Thymus (tissue), 11 donors: ENCODE data around the gene C19orf73. TPM values are rescaled to one million over a fixed set of nuclear protein-coding genes. Genes with fewer than 3 reads are reported as not detected.
"Not testable (repeated sequence)": the region's sequence is repeated elsewhere in the genome, so short reads cannot be mapped to it uniquely, and the experiment has no call there.

Experiments
- DNase-seq, 9 donors: peaks; one replicate each; pipeline ENCODE4 v3.0.0-alpha.2; 2013; ENCODE audit warnings: low spot score in 9 of 9, low read depth in 6 of 9, missing footprints in 1 of 9
- H3K27ac ChIP-seq, 2 donors: one replicate each; pipeline ENCODE4 v1.5.1; 2013; ENCODE audit warnings: control low read depth in 1 of 2, low read depth in 1 of 2, low read length in 1 of 2, mild to moderate bottlenecking in 1 of 2, moderate library complexity in 1 of 2
- H3K27me3 ChIP-seq, 2 donors: one replicate each; pipeline ENCODE4 v1.5.1; 2013; ENCODE audit warnings: low read length in 1 of 2; ENCODE audit not compliant: control insufficient read depth in 2 of 2, insufficient read depth in 1 of 2
- H3K36me3 ChIP-seq, 2 donors: one replicate each; pipeline ENCODE4 v1.5.1; 2013; ENCODE audit warnings: low read length in 1 of 2, mild to moderate bottlenecking in 1 of 2, moderate library complexity in 1 of 2; ENCODE audit not compliant: control insufficient read depth in 2 of 2, insufficient read depth in 2 of 2
- H3K4me1 ChIP-seq, 2 donors: one replicate each; pipeline ENCODE4 v1.5.1; 2013; ENCODE audit warnings: low read length in 2 of 2; ENCODE audit not compliant: control insufficient read depth in 2 of 2, insufficient read depth in 2 of 2
- H3K4me3 ChIP-seq, 2 donors: one replicate each; pipeline ENCODE4 v1.5.1; 2013; ENCODE audit warnings: low read length in 2 of 2, control low read depth in 1 of 2, mild to moderate bottlenecking in 1 of 2
- H3K9me3 ChIP-seq, 2 donors: one replicate each; pipeline ENCODE4 v1.5.1; 2013; ENCODE audit warnings: low read length in 1 of 2, mild to moderate bottlenecking in 1 of 2; ENCODE audit not compliant: control insufficient read depth in 2 of 2, insufficient read depth in 1 of 2
- WGBS: extraction: QIAGEN DNeasy Blood & Tissue Kit; methylation state at CpG from one replicate; pipeline ENCODE4 v1.1.7; 2013; 5-methylcytosine and 5-hydroxymethylcytosine counted together
- polyA plus RNA-seq: library from polyadenylated mRNA; stranded (reverse); fragments of 200-250 nt; gene quantifications from one replicate; pipeline ENCODE4 v1.2.3, GENCODE V29; 2013
- total RNA-seq: library from RNA; stranded (reverse); fragments of 120-200 nt; gene quantifications from one replicate; pipeline ENCODE4 v1.2.4, GENCODE V29; 2013
- donor health status: healthy.

The C19orf73 gene
- total and polyA plus RNA-seq, 2 donors: 2.7 to 4.0 TPM

- Histone ChIP-seq H3K4me1 (peaks cover 9 to 24% of the 10 kb centered on the region in 2 donors), H3K27me3 (peaks cover 0 to 4% of the 10 kb centered on the region in 2 donors), H3K4me3 (peak overlapping the region; percentile 77 to 100), H3K9me3 (no peaks in the 10 kb centered on the region), H3K27ac (peak overlapping the region; percentile 82 to 91), H3K36me3 (peaks cover 17 to 27% of the 10 kb centered on the region in 2 donors)
- 78% methylated on average over 26 of the region's 26 CpGs for WGBS
- DNase-seq: no peak
Measured at GRCh38 chr19:49084206-49085019, 34.5 kb downstream of the C19orf73 start.

GRCh38 chr19:49081273-49081672 lies 37.7 kb downstream of the C19orf73 start:
- H3K9me3 ChIP-seq: no peaks in the 10 kb centered on the region
- 90% methylated on average over 1 of the region's 1 CpG for WGBS

GRCh38 chr19:49080392-49080791 lies 38.6 kb downstream of the C19orf73 start:
- H3K36me3 ChIP-seq: no peaks in the 10 kb centered on the region
- 97% methylated on average over 4 of the region's 4 CpGs for WGBS
- no peak overlapping the region for H3K27ac ChIP-seq
- H3K4me1 ChIP-seq: peaks cover 2 to 6% of the 10 kb centered on the region in 2 donors
- H3K27me3 ChIP-seq: peaks cover 0 to 4% of the 10 kb centered on the region in 2 donors
- no peak for DNase-seq
- no peaks in the 10 kb centered on the region for H3K9me3 ChIP-seq
- H3K4me3 ChIP-seq: no peak overlapping the region

More at GRCh38 chr19:49081273-49081672, 37.7 kb downstream of the C19orf73 start:
- no peak for DNase-seq
- Histone ChIP-seq H3K4me3 (no peak overlapping the region), H3K27me3 (peaks cover 0 to 4% of the 10 kb centered on the region in 2 donors), H3K4me1 (peaks cover 5 to 9% of the 10 kb centered on the region in 2 donors), H3K36me3 (peaks cover 0 to 3% of the 10 kb centered on the region in 2 donors), H3K27ac (no peak overlapping the region)

- WGBS: 25% methylated on average over 9 of the region's 9 CpGs
- H3K27ac ChIP-seq, DNase-seq, H3K9me3 ChIP-seq, H3K4me3 ChIP-seq, H3K4me1 ChIP-seq, H3K36me3 ChIP-seq: not testable (repeated sequence)
- H3K27me3 ChIP-seq: peaks cover 37 to 50% of the 10 kb centered on the region in 2 donors
Measured at GRCh38 chr19:49074869-49075268, 44.1 kb downstream of the C19orf73 start.

- whole genome bisulfite sequencing: 72% methylated on average over 23 of the region's 23 CpGs
- no peak overlapping the region for H3K27ac ChIP-seq
- H3K9me3 ChIP-seq: peaks cover 0 to 4% of the 10 kb centered on the region in 2 donors
- no peaks in the 10 kb centered on the region for H3K36me3 ChIP-seq
- no peak for DNase-seq
- H3K27me3 ChIP-seq: peaks cover 39 to 61% of the 10 kb centered on the region in 2 donors
- no peaks in the 10 kb centered on the region for H3K4me1 ChIP-seq
- H3K4me3 ChIP-seq: no peak overlapping the region
Measured at GRCh38 chr19:49073514-49074378, 45.2 kb downstream of the C19orf73 start.

- WGBS: 10% methylated on average over 93 of the region's 93 CpGs
- H3K27me3 ChIP-seq: peaks cover 44 to 77% of the 10 kb centered on the region in 2 donors
Measured at GRCh38 chr19:49071860-49072547, 46.9 kb downstream of the C19orf73 start.

GRCh38 chr19:49070416-49070815 lies 48.5 kb downstream of the C19orf73 start:
- H3K4me1 ChIP-seq: no peaks in the 10 kb centered on the region
- 97% methylated on average over 21 of the region's 21 CpGs for WGBS
- DNase-seq: no peak
- peaks cover 52 to 93% of the 10 kb centered on the region in 2 donors for H3K27me3 ChIP-seq
- no peak overlapping the region for H3K27ac ChIP-seq
- H3K36me3 ChIP-seq: no peaks in the 10 kb centered on the region
- H3K4me3 ChIP-seq: no peak overlapping the region
- H3K9me3 ChIP-seq: peaks cover 0 to 4% of the 10 kb centered on the region in 2 donors

More at GRCh38 chr19:49071860-49072547, 46.9 kb downstream of the C19orf73 start:
- no peak for DNase-seq
- Histone ChIP-seq H3K9me3 (peaks cover 0 to 4% of the 10 kb centered on the region in 2 donors), H3K27ac (no peak overlapping the region), H3K36me3 (no peaks in the 10 kb centered on the region), H3K4me1 (no peaks in the 10 kb centered on the region), H3K4me3 (peak overlapping the region in 1 of 2 donors; percentile 33)

GRCh38 chr19:49069026-49069425 lies 49.9 kb downstream of the C19orf73 start:
- Histone ChIP-seq H3K36me3 (no peaks in the 10 kb centered on the region), H3K27me3 (peaks cover 64 to 97% of the 10 kb centered on the region in 2 donors), H3K4me1 (no peaks in the 10 kb centered on the region), H3K4me3 (no peak overlapping the region), H3K9me3 (peaks cover 0 to 4% of the 10 kb centered on the region in 2 donors), H3K27ac (no peak overlapping the region)
- WGBS: 95% methylated on average over 9 of the region's 9 CpGs
- no peak for DNase-seq
